ENCODE measurements around the gene PBX4.

Gene PBX4

DNA sequence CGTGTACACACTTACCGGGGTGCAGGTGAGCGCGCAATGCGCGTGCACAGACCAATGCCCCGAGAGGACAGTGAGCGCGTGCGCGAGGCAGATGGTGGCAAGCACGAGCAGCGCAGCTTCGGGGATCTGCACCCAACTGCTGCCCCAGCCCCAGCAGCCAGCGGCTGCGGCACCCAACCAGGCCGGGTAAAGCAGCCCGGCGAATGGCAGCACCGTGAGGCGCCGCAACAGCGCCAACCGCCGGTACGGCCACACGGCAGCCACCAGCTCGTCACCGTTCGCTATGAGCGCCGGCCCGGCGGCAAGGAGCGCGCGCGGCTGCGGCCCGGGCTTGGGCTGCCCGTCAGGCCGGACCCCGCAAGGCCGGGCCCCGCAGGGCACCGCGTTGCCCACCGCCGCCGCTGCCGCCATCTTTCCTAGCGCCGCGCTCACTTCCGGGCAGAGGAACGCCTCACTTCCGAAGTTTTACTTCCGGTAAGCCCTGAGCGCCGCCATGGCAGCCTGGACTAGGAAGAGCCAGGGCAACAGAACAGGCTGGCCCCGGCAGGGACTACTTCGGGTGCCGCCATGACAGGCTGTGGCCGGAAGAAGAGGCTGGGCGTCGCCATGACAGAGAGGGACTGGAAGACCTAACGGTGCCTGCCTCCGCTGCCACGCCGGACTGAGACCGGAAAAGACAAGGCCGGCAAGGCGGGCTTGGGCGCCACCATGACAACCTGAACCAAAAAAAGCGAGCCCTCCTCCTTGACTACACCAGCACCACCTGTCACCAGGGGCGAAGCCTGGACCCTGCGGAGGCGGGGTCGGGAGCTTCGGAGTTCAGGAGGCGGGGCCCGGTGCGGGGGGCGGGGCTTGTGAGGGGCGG is 45.0 kb upstream of the PBX4 start, which contains the start of gene ATP13A1 (continued):
- no peak for TF ChIP-seq ZNF514 (tag by site-specific recombination; IDR thresholded peaks at IDR 0.05)
- peak; percentile 98 for TF ChIP-seq ZNF335 (tag by site-specific recombination; conservative IDR thresholded peaks at IDR 0.05)
- TF ChIP-seq, protein P1, sequence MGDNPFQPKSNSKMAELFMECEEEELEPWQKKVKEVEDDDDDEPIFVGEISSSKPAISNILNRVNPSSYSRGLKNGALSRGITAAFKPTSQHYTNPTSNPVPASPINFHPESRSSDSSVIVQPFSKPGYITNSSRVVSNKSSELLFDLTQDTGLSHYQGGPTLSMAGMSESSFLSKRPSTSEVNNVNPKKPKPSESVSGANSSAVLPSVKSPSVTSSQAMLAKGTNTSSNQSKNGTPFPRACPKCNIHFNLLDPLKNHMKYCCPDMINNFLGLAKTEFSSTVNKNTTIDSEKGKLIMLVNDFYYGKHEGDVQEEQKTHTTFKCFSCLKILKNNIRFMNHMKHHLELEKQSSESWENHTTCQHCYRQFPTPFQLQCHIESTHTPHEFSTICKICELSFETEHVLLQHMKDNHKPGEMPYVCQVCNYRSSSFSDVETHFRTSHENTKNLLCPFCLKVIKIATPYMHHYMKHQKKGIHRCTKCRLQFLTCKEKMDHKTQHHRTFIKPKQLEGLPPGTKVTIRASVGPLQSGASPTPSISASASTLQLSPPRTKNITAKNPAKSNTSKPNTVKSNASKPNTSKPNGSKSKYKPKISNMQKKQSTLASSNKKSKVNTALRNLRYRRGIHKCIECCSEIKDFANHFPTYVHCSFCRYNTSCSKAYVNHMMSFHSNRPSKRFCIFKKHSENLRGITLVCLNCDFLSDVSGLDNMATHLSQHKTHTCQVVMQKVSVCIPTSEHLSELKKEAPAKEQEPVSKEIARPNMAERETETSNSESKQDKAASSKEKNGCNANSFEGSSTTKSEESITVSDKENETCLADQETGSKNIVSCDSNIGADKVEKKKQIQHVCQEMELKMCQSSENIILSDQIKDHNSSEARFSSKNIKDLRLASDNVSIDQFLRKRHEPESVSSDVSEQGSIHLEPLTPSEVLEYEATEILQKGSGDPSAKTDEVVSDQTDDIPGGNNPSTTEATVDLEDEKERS (tag by site-specific recombination; IDR thresholded peaks at IDR 0.05) = no peak
- no peak for TF ChIP-seq ZNF394 (tag by site-specific recombination; IDR thresholded peaks at IDR 0.05; ENCODE audit: borderline replicate concordance)
- no peak for TF ChIP-seq ZBTB21 (tag by site-specific recombination; IDR thresholded peaks at IDR 0.05)
- TF ChIP-seq ZBTB20 (tag by site-specific recombination; IDR thresholded peaks at IDR 0.05) = no peak
- TF ChIP-seq, protein P2, sequence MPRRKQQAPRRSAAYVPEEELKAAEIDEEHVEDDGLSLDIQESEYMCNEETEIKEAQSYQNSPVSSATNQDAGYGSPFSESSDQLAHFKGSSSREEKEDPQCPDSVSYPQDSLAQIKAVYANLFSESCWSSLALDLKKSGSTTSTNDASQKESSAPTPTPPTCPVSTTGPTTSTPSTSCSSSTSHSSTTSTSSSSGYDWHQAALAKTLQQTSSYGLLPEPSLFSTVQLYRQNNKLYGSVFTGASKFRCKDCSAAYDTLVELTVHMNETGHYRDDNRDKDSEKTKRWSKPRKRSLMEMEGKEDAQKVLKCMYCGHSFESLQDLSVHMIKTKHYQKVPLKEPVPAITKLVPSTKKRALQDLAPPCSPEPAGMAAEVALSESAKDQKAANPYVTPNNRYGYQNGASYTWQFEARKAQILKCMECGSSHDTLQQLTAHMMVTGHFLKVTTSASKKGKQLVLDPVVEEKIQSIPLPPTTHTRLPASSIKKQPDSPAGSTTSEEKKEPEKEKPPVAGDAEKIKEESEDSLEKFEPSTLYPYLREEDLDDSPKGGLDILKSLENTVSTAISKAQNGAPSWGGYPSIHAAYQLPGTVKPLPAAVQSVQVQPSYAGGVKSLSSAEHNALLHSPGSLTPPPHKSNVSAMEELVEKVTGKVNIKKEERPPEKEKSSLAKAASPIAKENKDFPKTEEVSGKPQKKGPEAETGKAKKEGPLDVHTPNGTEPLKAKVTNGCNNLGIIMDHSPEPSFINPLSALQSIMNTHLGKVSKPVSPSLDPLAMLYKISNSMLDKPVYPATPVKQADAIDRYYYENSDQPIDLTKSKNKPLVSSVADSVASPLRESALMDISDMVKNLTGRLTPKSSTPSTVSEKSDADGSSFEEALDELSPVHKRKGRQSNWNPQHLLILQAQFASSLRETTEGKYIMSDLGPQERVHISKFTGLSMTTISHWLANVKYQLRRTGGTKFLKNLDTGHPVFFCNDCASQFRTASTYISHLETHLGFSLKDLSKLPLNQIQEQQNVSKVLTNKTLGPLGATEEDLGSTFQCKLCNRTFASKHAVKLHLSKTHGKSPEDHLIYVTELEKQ (tag by site-specific recombination; IDR thresholded peaks at IDR 0.05; ENCODE audit: borderline replicate concordance) = no peak
- no peak for TF ChIP-seq ZNF324 (tag by site-specific recombination; IDR thresholded peaks at IDR 0.05)
- TF ChIP-seq FEZF1 (tag by site-specific recombination; IDR thresholded peaks at IDR 0.05) = no peak
- TF ChIP-seq SP3 (tag by site-specific recombination; IDR thresholded peaks at IDR 0.05) = peak; percentile 83
- TF ChIP-seq ZNF114 (tag by site-specific recombination; IDR thresholded peaks at IDR 0.05) = no peak
- peak; percentile 99 for TF ChIP-seq YY1 (tag by site-specific recombination; IDR thresholded peaks at IDR 0.05)
- TF ChIP-seq IKZF3 (tag by site-specific recombination; IDR thresholded peaks at IDR 0.05) = no peak
- TF ChIP-seq ZNF223 (tag by site-specific recombination; IDR thresholded peaks at IDR 0.05) = no peak
- no peak for TF ChIP-seq BCL11B (tag by site-specific recombination; IDR thresholded peaks at IDR 0.05; ENCODE audit: low read depth)
- TF ChIP-seq ZNF76 (tag by site-specific recombination; IDR thresholded peaks at IDR 0.05; ENCODE audit: borderline replicate concordance, low read depth) = no peak; the same call in 1 of the 2 replicates
- no peak for TF ChIP-seq HOXD13 (CRISPR knock-in tag; IDR thresholded peaks at IDR 0.05; ENCODE audit: borderline replicate concordance)
- no peak for TF ChIP-seq ZNF626 (tag by site-specific recombination; IDR thresholded peaks at IDR 0.05)
- no peak for TF ChIP-seq OSR2 (tag by site-specific recombination; IDR thresholded peaks at IDR 0.05)
- no peak for TF ChIP-seq ZNF777 (tag by site-specific recombination; IDR thresholded peaks at IDR 0.05; ENCODE audit: borderline replicate concordance)
- TF ChIP-seq, protein P3, sequence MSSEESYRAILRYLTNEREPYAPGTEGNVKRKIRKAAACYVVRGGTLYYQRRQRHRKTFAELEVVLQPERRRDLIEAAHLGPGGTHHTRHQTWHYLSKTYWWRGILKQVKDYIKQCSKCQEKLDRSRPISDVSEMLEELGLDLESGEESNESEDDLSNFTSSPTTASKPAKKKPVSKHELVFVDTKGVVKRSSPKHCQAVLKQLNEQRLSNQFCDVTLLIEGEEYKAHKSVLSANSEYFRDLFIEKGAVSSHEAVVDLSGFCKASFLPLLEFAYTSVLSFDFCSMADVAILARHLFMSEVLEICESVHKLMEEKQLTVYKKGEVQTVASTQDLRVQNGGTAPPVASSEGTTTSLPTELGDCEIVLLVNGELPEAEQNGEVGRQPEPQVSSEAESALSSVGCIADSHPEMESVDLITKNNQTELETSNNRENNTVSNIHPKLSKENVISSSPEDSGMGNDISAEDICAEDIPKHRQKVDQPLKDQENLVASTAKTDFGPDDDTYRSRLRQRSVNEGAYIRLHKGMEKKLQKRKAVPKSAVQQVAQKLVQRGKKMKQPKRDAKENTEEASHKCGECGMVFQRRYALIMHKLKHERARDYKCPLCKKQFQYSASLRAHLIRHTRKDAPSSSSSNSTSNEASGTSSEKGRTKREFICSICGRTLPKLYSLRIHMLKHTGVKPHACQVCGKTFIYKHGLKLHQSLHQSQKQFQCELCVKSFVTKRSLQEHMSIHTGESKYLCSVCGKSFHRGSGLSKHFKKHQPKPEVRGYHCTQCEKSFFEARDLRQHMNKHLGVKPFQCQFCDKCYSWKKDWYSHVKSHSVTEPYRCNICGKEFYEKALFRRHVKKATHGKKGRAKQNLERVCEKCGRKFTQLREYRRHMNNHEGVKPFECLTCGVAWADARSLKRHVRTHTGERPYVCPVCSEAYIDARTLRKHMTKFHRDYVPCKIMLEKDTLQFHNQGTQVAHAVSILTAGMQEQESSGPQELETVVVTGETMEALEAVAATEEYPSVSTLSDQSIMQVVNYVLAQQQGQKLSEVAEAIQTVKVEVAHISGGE (tag by site-specific recombination; conservative IDR thresholded peaks at IDR 0.05; ENCODE audit: low read depth) = peak; percentile 94
- no peak for TF ChIP-seq ZNF521 (tag by site-specific recombination; IDR thresholded peaks at IDR 0.05)
- no peak for TF ChIP-seq ZNF843 (tag by site-specific recombination; IDR thresholded peaks at IDR 0.05)
- peak; percentile 82 for TF ChIP-seq SP2 (tag by site-specific recombination; IDR thresholded peaks at IDR 0.05)
- TF ChIP-seq ZNF174 (tag by site-specific recombination; IDR thresholded peaks at IDR 0.05) = no peak
- no peak for TF ChIP-seq ZNF621 (tag by site-specific recombination; IDR thresholded peaks at IDR 0.05)
- TF ChIP-seq ZNF354C (tag by site-specific recombination; IDR thresholded peaks at IDR 0.05; ENCODE audit: borderline replicate concordance, low read depth) = no peak
- TF ChIP-seq ZNF366 (tag by site-specific recombination; conservative IDR thresholded peaks at IDR 0.05) = no peak
- TF ChIP-seq ZIC2 (tag by site-specific recombination; IDR thresholded peaks at IDR 0.05) = no peak
- no peak for TF ChIP-seq ZNF302 (tag by site-specific recombination; IDR thresholded peaks at IDR 0.05; ENCODE audit: low read depth)
- TF ChIP-seq ZNF747 (tag by site-specific recombination; IDR thresholded peaks at IDR 0.05) = no peak
- no peak for TF ChIP-seq ZNF571 (tag by site-specific recombination; IDR thresholded peaks at IDR 0.05)
